C4-2B (cell line): Measurements from ENCODE around the gene HIP1R.
"Not testable (repeated sequence)": the region's sequence is repeated elsewhere in the genome, so short reads cannot be mapped to it uniquely, and the experiment has no call there.

Experiments
- ZFX ChIP-seq: fragments of 450-650 bp; IDR thresholded peaks from 2 replicates; pipeline ENCODE4 v1.6.1; 2017
- TF ChIP-seq, protein P1 (sequence below): fragments of 450-650 bp; conservative IDR thresholded peaks from 2 replicates; pipeline ENCODE4 v1.5.1; 2017; ENCODE audit warnings: mild to moderate bottlenecking

DNA sequence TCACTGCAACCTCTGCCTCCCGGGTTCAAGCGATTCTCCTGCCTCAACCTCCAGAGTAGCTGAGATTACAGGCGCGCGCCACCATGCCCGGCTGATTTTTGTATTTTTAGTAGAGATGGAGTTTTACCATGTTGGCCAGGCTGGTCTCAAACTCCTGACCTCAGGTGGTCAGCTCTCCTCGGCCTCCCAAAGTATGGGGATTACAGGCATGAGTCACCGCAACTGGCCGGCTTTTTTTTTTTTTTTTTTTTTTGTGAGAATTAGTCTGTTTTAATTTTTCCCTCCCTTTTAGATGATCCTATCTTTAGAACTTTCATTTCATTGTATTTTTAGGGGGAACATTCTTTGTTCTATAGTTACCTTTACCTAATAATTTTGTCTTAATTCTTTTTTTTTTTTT, 30.3 kb upstream of the HIP1R start:
- TF ChIP-seq, protein P1, sequence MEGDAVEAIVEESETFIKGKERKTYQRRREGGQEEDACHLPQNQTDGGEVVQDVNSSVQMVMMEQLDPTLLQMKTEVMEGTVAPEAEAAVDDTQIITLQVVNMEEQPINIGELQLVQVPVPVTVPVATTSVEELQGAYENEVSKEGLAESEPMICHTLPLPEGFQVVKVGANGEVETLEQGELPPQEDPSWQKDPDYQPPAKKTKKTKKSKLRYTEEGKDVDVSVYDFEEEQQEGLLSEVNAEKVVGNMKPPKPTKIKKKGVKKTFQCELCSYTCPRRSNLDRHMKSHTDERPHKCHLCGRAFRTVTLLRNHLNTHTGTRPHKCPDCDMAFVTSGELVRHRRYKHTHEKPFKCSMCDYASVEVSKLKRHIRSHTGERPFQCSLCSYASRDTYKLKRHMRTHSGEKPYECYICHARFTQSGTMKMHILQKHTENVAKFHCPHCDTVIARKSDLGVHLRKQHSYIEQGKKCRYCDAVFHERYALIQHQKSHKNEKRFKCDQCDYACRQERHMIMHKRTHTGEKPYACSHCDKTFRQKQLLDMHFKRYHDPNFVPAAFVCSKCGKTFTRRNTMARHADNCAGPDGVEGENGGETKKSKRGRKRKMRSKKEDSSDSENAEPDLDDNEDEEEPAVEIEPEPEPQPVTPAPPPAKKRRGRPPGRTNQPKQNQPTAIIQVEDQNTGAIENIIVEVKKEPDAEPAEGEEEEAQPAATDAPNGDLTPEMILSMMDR = not testable (repeated sequence)
- TF ChIP-seq ZFX = not testable (repeated sequence)
